ENCODE measurements around the gene COPE.

COPE gene

GRCh38 chr19:18849838-18850400, 69.3 kb downstream of the COPE start:
- DNase-seq, result no peak
